HG02943 (cell line): ENCODE measurements around the gene TLX2.

Experiments used
- ATAC-seq: cut with Tn5 transposase; IDR thresholded peaks from one replicate; pipeline ENCODE4 v1.9.1; 2021; ENCODE audit warnings: mild to moderate bottlenecking, low read depth, moderate library complexity; ENCODE audit not compliant: unreplicated experiment

The TLX2 gene

DNA sequence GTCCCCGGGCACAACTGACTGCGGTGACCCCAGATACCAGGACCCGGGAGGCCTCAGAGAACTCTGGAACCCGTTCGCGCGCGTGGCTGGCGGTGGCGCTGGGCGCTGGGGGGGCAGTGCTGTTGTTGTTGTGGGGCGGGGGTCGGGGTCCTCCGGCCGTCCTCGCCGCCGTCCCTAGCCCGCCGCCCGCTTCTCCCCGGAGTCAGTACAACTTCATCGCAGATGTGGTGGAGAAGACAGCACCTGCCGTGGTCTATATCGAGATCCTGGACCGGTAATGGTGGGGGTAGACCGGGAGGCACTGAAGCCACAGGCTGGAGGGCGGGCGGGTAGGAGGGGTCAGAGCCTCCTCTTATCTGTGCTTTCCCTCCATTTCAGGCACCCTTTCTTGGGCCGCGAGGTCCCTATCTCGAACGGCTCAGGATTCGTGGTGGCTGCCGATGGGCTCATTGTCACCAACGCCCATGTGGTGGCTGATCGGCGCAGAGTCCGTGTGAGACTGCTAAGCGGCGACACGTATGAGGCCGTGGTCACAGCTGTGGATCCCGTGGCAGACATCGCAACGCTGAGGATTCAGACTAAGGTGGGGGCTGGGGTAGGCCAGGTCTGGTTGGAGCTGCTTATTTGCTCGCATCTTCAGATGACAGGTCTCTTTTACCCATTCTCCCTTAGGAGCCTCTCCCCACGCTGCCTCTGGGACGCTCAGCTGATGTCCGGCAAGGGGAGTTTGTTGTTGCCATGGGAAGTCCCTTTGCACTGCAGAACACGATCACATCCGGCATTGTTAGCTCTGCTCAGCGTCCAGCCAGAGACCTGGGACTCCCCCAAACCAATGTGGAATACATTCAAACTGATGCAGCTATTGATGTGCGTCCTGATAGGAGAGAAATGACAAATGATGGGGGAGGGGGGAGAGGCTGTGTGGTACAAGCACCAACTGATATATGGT lies 16.3 kb downstream of the TLX2 start:
- ATAC-seq: no peak

DNA sequence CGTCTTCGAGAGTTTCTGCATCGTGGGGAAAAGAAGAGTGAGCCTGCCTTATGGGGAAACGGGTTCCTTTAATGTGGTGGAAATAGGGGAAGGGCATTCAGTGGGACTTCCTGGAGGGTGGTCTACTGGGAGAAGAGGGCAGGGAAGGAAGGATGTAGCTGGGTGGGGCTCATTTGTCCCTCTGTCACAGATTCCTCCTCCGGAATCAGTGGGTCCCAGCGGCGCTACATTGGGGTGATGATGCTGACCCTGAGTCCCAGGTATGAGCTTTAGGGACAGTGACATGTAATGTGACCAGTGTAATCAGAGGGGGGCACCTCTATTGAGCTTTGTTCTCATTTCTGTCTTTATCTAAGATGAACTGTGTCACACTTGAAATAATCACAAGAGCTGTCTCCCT lies 17.4 kb downstream of the TLX2 start:
- no peak for ATAC-seq

GRCh38 chr2:74532222-74532621 lies 18.0 kb downstream of the TLX2 start:
- ATAC-seq: no peak

GRCh38 chr2:74533464-74533863 lies 19.2 kb downstream of the TLX2 start:
- ATAC-seq: no peak

DNA sequence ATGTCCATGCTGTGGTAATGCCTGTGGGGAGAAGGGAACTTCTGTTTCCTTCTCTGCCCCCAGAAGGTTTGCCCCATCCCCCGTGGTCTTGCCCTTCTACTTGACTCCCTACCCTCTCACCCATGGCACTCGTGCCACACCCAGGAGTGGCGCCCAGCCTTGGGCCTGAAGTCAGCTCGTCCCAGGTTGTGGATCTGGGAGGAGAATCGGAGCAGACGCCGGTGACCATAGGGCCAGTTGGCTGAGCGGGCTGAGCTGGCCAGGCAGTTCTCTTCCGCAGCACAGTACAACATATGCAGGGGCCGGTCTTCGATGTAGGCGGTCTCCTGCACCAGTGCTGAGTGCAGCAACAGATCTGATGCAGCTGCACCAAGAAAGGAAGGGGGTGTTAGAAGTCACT lies 20.2 kb downstream of the TLX2 start:
- ATAC-seq: no peak

- ATAC-seq: no peak
Measured at GRCh38 chr2:74535440-74535965, 21.3 kb downstream of the TLX2 start.

DNA sequence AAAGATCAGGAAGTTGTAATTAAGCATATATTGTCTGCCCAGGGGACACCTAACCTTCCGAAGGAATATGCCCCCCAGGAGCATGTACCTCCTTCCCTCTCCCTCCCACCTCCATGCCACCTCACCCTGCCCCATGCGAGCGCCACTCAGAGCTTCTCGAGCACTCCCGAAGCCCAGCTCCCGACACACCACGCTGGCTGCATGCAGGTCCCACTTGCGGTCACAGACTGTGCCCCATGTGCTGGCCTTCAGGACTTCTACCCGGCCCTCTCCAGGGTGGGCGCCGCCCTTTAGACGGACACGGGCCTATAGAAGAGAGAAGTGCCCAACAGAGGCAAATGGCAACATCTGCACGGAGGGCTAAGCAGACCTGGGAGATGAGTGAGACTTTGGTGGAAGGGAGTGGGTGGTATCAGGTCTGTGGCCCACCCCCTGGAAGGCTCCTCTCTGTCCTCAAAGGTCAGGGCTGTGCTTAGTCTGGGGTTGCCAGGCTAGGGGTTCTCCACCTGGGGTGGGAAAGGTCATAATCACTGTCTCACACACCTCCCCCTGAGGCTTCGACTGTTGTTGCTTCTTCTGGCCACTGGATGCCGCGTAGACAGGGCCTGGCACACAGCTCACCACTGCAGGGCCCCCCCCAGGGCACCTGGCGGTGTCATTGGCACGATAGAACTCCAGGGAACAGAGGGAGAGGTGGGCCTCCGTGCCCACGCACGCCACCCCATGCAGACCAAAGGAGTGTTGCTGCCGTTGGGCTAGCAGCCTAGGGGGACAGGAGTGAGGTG lies 22.1 kb downstream of the TLX2 start:
- no peak for ATAC-seq

DNA sequence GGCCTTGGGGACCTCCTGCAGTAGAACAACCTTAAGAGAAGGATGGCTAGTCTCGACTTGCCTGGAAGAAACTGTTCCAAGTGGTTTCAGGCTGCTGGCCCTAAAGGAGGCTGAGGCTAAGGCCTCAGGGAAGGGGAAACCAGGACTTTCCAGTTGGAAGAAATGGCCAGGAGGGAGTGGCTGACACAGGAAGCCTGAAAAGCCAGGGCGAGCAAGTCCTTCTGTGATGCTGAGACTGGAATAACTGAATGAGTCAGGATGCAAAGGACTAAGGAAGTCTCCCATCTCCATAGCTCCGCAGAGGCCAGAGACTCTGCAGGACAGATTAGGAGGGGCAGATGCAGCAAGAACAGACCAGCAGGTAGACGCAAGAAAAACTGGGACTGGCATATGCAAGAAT lies 22.9 kb downstream of the TLX2 start:
- no peak for ATAC-seq

- no peak for ATAC-seq
Measured at GRCh38 chr2:74538881-74539339, 24.7 kb downstream of the TLX2 start.

DNA sequence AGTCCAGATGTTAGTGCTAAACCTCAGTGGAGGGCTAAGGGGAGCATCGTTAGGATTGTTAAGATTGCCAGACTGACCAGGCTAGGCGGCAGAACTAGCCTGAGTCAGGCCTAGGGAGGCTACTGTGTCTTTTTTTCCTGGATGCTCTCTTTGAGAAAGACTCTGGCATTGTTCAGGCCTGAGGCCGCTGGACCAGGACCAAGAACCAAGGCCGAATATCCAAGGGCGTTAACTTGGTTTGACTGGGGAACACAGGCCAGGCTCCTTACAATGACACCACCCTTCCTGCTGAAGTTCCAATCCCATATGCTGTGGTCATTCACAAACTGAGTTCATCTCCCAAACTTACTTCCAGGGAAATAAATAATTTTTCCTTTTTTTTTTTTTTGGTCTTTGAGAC lies 26.0 kb downstream of the TLX2 start:
- ATAC-seq: no peak

DNA sequence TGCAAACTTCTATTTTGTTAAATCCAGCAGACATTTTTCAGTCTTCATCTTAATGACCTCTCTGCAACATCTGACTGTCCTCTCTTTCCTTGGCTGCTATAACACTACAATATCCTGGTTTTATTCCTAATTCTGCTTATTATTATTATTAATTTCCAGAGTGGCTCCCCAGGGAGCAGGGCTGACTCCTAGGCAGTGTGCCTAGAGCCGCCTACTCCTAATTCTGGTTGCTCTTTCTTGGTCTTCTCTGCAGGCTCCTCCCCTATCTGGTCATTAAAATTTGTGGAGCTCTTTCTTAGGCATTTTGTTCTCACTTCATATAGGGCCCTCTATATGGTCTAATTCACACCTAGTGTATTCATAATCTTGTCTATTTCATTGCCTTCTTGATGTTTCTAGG lies 28.7 kb downstream of the TLX2 start:
- ATAC-seq: no peak

- ATAC-seq: no peak
Measured at GRCh38 chr2:74544634-74545033, 30.4 kb downstream of the TLX2 start.

DNA sequence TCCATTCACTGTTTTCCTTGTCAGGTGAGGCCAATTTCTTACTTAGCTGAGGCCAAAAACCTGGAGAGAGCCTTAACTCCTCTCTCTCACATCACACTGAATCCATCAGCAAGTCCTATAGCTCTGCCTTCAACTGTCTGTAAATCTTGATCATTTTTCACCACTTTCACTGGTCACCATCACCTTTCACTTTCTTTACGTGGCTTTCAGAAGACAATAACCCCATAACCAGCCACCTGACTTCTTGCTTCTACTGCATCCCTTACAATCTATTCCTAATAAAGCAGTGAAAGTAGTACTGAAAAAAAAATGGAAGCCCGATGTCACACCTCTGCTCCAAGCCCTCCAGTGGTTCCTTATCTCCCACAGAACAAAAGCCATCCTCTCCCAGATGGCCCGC lies 31.8 kb downstream of the TLX2 start:
- no peak for ATAC-seq

- no peak for ATAC-seq
Measured at GRCh38 chr2:74548285-74548899, 34.1 kb downstream of the TLX2 start.

- no peak for ATAC-seq
Measured at GRCh38 chr2:74548900-74549826, 34.9 kb downstream of the TLX2 start.

GRCh38 chr2:74550231-74550630 lies 36.0 kb downstream of the TLX2 start:
- no peak for ATAC-seq

DNA sequence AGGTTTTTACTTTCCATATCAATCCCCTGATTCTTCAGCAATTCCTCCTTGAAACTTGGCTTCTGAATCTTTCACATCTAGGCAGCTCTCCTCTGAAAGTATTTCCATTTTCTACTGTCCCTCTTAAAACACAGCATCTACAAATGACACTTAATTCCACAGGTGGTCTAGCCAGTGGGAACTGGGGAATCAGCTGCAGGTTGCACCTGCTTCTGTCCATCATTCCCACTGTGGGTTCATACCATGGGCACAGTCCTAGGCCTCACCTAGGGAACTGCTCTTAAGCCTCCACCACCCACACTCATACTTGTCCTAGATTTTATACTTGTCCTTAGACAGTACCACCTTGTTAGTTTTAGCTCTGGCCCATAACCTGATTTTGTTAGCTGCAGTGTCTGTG lies 37.3 kb downstream of the TLX2 start:
- no peak for ATAC-seq

GRCh38 chr2:74551942-74552913 lies 38.0 kb downstream of the TLX2 start:
- no peak for ATAC-seq
